A673 (cell line): ENCODE results near the gene CCDC181. TPM values are rescaled to one million over a fixed set of nuclear protein-coding genes. Genes with fewer than 3 reads are reported as not detected.

Experiments
- BruUV-seq: library from RNA; stranded (reverse); fragments of 400-500 nt; replicated peaks from 2 replicates; lab custom pipeline; 2021; lab: Mats Ljungman, UMichigan
- CTCF ChIA-PET: fragments of 300-600 bp; sonication (Branson Sonifier 250); formaldehyde crosslinking; loops from one replicate; lab custom pipeline; 2022; ENCODE audit warnings: antibody characterized with exemption; lab: Charles Lee
- POLR2A ChIA-PET: fragments of 300-600 bp; sonication (Branson Sonifier 250); formaldehyde crosslinking; loops from one replicate; lab custom pipeline; 2022; ENCODE audit warnings: antibody characterized with exemption; ENCODE audit not compliant: low non-redundant PET; lab: Charles Lee
- DNase-seq: peaks from one replicate; pipeline ENCODE4 v3.0.0-alpha.2; 2015; ENCODE audit warnings: low spot score
- H3K27ac ChIP-seq: fragments of 200-600 bp; sonication (generic); 2 replicates; pipeline ENCODE4 v1.5.1; 2016; ENCODE audit warnings: mixed run types, low read depth, mild to moderate bottlenecking, mixed read lengths, antibody characterized with exemption, low read length; ENCODE audit not compliant: poor library complexity, severe bottlenecking
- H3K27me3 ChIP-seq: fragments of 200-600 bp; sonication (generic); replicated peaks from 2 replicates; pipeline ENCODE4 v1.6.1; 2017; ENCODE audit warnings: mixed run types, low read depth, mild to moderate bottlenecking, mixed read lengths, antibody characterized with exemption, low read length; ENCODE audit not compliant: insufficient read depth, poor library complexity
- H3K36me3 ChIP-seq: fragments of 200-600 bp; sonication (generic); 2 replicates; pipeline ENCODE4 v1.6.1; 2016; ENCODE audit warnings: mixed run types, mild to moderate bottlenecking, mixed read lengths, antibody characterized with exemption, low read length; ENCODE audit not compliant: insufficient read depth, poor library complexity, severe bottlenecking
- H3K4me1 ChIP-seq: fragments of 200-600 bp; sonication (generic); 2 replicates; pipeline ENCODE4 v1.6.1; 2017; ENCODE audit warnings: mixed run types, mild to moderate bottlenecking, mixed read lengths, antibody characterized with exemption, low read length; ENCODE audit not compliant: insufficient read depth, poor library complexity, severe bottlenecking
- H3K4me3 ChIP-seq: fragments of 200-600 bp; sonication (generic); 2 replicates; pipeline ENCODE4 v1.5.1; 2016; ENCODE audit warnings: low read depth, mixed run types, mild to moderate bottlenecking, mixed read lengths, low read length; ENCODE audit not compliant: poor library complexity, severe bottlenecking
- H3K9me3 ChIP-seq: fragments of 200-600 bp; sonication (generic); 2 replicates; pipeline ENCODE4 v1.6.1; 2016; ENCODE audit warnings: mixed run types, low read depth, mild to moderate bottlenecking, mixed read lengths, antibody characterized with exemption, low read length; ENCODE audit not compliant: poor library complexity, severe bottlenecking
- EZH2 ChIP-seq: fragments of 200-600 bp; sonication (generic); IDR thresholded peaks from 2 replicates; pipeline ENCODE4 v1.6.1; 2017; ENCODE audit warnings: borderline replicate concordance, low read depth, mild to moderate bottlenecking, mixed read lengths, antibody characterized with exemption, low read length; ENCODE audit not compliant: poor library complexity, severe bottlenecking
- intact Hi-C: fragments of 100-400 bp; cut with micrococcal nuclease; formaldehyde crosslinking; loops from one replicate; pipeline ENCODE4 v1.10.0; 2022; ENCODE audit not compliant: unreplicated experiment
- total RNA-seq: library from RNA; stranded (reverse); gene quantifications from 2 replicates; pipeline ENCODE4 v1.2.3, GENCODE V29; 2021
- TF ChIP-seq, protein P1 (sequence below): fragments of 300-800, 200-600 bp; sonication (generic); conservative IDR thresholded peaks from 2 replicates; pipeline ENCODE4 v1.5.1; 2017; ENCODE audit warnings: low read depth, mild to moderate bottlenecking, antibody characterized with exemption, low read length, moderate library complexity, mixed read lengths

Gene CCDC181
- total RNA-seq, 1 experiment from 2014 or later = 5.7 TPM

DNA sequence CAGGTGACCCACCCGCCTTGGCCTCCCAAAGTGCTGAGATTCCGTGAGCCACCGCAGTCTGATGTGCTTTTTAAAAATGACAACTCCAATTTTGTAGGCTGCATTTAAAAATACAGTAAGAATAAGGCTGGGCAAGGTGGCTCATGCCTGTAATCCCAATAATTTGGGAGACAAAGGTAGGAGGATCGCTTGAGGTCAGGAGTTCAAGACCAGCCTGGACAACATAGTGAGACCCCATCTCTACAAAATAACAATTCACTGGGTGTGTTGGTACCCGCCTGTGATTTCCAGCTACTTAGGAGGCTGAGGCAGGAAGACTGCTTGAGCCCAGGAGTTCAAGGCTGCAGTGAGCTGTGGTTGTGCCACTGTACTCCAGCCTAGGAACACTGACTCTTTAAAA, 35.1 kb upstream of the CCDC181 start:
- CTCF ChIA-PET = no interaction called here
- BruUV-seq = no TSS peak
- POLR2A ChIA-PET = no interaction called here
- DNase-seq = no peak
- Histone ChIP-seq H3K27ac (no peak overlapping the region), H3K9me3 (peaks cover 8% of the 10 kb centered on the region), H3K4me3 (no peak overlapping the region), H3K36me3 (no peaks in the 10 kb centered on the region), H3K27me3 (no peaks in the 10 kb centered on the region), H3K4me1 (peaks cover 12% of the 10 kb centered on the region)
- TF ChIP-seq, protein P1, sequence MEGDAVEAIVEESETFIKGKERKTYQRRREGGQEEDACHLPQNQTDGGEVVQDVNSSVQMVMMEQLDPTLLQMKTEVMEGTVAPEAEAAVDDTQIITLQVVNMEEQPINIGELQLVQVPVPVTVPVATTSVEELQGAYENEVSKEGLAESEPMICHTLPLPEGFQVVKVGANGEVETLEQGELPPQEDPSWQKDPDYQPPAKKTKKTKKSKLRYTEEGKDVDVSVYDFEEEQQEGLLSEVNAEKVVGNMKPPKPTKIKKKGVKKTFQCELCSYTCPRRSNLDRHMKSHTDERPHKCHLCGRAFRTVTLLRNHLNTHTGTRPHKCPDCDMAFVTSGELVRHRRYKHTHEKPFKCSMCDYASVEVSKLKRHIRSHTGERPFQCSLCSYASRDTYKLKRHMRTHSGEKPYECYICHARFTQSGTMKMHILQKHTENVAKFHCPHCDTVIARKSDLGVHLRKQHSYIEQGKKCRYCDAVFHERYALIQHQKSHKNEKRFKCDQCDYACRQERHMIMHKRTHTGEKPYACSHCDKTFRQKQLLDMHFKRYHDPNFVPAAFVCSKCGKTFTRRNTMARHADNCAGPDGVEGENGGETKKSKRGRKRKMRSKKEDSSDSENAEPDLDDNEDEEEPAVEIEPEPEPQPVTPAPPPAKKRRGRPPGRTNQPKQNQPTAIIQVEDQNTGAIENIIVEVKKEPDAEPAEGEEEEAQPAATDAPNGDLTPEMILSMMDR = no peak
- no peak for TF ChIP-seq EZH2
- intact Hi-C loops = loop anchor here (10.0 kb wide), 1 partner anchor 858 kb away; no protein-coding TSS in a partner anchor

DNA sequence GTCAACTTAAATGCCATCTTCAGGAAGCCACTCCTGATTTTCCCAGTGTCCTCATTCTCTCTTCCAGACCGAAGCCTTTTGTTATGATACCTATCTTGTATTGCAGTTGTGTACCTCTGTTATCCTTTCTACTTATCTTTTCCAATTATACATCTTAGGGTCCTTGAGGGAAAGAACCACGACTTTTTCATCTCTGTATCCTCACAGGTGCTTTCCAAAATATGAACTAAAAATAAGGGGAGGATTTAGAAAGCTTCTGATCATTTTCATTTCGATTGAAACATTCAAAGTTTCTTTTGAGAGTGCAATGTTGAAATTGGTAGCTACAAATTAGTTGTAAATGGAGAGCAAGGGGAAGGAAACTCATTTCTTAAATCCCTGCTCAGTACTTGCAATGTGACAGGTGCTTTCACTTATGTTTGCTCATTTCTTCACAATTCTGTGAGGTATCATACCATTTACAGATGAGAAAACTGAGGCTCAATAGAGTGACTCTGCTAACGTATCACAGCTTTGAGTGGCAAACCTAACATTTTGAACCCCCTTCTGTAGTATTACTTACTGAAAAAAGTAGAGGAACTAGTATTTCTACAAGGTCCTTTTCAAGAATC, 34.2 kb upstream of the CCDC181 start:
- TF ChIP-seq, protein P1 = no peak
- TF ChIP-seq EZH2 = no peak
- Histone ChIP-seq H3K27me3 (no peaks in the 10 kb centered on the region), H3K4me3 (no peak overlapping the region), H3K27ac (no peak overlapping the region), H3K36me3 (no peaks in the 10 kb centered on the region), H3K9me3 (peaks cover 13% of the 10 kb centered on the region), H3K4me1 (peaks cover 3% of the 10 kb centered on the region)
- POLR2A ChIA-PET = no interaction called here
- CTCF ChIA-PET = no interaction called here
- BruUV-seq = no TSS peak
- intact Hi-C loops = loop anchor here (10.0 kb wide), 1 partner anchor 857 kb away; no protein-coding TSS in a partner anchor
- no peak for DNase-seq

DNA sequence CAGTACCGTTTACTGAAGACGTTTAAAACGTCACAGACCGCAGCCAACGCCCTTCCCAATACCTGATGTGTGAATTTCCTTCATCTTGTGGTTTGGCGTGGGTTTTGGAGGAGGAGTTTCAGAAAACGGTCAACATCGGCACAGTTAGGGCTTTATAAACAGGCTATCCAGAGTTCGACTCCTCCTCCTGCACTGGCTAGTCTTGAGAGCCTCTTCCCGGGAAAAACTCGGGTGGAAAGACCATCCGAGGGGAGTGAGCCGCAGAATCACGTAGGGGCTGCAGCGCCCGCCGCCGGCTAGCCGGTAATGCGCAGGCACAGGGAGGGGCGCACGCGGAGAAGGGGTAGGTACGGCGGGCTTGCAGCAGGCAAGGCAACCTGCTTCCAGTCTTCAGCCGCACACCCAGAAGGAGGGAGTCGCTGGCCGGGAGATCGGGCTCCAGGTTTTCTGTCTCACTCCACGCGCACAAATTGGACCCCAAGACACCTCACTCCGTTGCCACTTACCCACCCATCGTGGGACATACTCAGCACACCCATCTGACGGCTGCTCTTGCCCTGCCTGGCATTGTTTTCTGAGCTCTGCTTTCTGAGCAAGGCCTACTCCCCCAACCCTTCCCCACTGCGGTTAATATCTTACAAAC, 33.0 kb upstream of the CCDC181 start:
- Histone ChIP-seq H3K27me3 (no peaks in the 10 kb centered on the region), H3K27ac (no peak overlapping the region), H3K4me3 (no peak overlapping the region), H3K36me3 (no peaks in the 10 kb centered on the region), H3K9me3 (peaks cover 13% of the 10 kb centered on the region), H3K4me1 (no peaks in the 10 kb centered on the region)
- intact Hi-C loops = loop anchor here (10.0 kb wide), 1 partner anchor 856 kb away; no protein-coding TSS in a partner anchor
- ChIA-PET CTCF (no interaction called here), POLR2A (no interaction called here)
- no TSS peak for BruUV-seq
- DNase-seq = no peak
- no peak for TF ChIP-seq EZH2
- TF ChIP-seq, protein P1 = no peak
